CD4-positive, alpha-beta T cell treated with Interleukin-2 at 100 ng/mL for 4 hours (primary cell): ENCODE measurements around the gene VILL.

ENCODE experiments used
- DNase-seq: peaks from one replicate; pipeline ENCODE4 v3.0.0-alpha.2; 2020; ENCODE audit warnings: low spot score

The VILL gene

DNA sequence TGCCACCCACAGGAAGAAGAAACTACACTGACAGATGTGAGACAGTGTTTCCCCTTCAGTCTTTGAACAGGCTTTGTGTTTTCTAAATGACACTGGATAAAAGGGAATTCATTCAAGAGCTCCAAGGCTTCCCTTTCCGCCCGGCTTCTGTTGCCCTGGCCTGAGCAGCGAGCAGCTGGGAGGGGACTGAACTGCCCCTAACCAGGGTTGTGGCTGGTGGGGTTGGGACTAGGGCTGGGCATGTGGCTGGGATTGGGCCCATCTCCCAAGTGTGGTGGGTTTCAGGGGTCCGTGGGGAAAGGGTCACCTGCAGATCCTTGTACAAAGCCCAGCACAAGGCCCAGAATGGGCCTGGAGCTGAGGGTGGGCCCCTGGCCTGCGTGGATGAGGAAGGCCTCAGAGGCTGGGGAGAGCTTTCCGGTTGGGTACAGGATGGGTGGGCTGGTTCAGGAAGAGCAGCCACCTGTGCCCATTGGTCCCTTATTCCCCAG is 10.4 kb downstream of the VILL start:
- no peak for DNase-seq

DNA sequence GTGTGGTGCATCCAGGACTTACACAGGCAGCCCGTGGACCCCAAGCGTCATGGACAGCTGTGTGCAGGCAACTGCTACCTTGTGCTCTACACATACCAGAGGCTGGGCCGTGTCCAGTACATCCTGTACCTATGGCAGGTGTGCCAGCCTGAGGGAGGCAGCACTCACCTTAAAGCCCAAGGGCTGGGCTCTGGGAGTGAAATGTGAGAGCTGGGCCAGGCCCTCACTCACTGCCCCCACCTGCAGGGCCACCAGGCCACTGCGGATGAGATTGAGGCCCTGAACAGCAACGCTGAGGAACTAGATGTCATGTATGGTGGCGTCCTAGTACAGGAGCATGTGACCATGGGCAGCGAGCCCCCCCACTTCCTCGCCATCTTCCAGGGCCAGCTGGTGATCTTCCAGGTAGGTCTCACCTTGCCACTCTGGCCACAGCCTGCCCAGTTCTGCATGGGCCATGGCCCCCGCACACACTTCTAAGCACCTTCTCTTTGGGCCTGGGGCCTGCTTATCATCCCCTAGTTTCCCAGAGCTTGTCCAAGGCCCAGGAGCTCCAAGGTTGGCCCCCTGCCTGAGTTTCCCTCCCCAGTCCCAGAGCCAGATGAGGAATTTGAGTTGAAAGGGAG is 11.0 kb downstream of the VILL start:
- no peak for DNase-seq

DNA sequence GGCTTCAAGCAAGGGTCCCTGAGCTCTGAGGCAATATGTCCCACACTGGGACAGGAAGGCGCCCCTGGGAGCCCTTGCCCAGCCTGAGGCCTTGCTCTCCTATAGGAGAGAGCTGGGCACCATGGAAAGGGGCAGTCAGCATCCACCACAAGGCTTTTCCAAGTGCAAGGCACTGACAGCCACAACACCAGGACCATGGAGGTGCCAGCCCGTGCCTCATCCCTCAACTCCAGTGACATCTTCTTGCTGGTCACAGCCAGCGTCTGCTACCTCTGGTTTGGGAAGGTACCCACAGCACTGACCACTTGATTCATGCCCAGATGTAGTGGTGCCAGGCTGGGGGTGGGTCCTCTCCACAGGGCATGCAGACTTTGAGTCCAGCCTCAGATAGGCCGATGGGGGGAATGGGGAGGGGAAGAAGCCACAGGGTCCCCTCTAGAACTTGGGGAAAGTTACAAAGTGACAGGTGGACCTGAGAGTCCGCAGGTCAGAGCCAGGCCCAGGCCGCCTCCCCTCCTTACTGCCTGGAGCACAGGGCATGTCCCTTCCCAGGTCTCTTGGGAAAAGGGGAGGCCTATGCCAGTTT is 11.8 kb downstream of the VILL start:
- no peak for DNase-seq

- DNase-seq: no peak
Observed at GRCh38 chr3:38002940-38003339, 12.4 kb downstream of the VILL start.

- DNase-seq: peak; percentile 67
Observed at GRCh38 chr3:38003371-38003816, 12.8 kb downstream of the VILL start.

DNA sequence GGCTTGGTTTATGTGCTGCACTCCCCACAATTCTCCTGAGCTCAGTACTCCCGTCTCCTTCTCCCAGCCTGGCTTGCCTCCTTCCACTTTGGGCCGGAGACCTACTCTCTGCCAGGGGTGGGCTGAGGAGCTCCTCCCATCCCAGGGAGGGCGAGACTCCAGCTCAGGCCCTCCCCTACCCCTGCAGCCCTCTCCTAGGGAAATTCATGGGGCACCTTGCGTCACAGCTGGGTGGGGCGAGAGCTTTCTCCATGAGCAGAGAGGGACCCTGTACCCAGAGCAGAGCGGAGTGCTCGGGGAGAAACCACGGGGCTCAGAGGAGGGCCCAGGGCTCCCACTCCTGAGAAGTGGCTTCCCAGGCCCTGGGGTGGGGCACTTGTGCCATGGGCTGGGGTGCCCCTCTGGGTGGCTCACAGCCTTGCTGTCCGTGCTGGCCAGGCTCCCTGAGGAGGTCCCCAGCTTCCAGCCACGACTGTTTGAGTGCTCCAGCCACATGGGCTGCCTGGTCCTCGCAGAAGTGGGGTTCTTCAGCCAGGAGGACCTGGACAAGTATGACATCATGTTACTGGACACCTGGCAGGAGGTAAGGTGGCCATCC is 13.3 kb downstream of the VILL start:
- no peak for DNase-seq

DNA sequence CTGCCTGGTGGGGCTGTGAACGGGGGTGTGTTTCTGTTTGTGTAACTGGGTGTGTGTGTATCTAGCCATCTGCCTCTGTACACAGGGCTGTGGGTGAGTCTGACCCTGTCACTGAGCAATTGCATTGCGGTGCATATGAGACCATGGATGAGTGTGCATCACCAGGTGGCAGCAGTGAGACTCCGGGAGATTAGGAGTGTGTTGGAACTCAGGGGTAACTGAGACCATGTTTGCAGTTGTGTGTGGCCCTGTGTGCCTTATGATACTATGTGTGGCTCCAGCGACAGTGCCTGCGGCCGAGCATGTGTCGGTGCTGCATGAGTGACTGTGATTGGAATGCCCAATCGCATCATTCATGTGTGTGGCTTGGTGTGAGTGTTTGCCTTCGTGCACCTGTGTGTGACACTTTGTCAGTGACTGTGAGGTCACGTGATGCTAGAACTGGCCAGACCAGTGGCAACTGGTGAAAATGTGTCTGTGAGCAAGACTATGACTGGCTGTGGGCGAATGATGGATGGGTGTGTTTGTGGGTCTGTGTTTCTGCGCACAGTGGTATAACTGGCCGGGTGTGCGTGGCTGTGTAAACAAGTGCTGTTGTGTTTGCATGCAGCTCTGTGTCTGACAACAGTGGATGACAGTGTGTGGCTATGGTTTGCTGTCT is 14.0 kb downstream of the VILL start:
- peak; percentile 78 for DNase-seq

DNA sequence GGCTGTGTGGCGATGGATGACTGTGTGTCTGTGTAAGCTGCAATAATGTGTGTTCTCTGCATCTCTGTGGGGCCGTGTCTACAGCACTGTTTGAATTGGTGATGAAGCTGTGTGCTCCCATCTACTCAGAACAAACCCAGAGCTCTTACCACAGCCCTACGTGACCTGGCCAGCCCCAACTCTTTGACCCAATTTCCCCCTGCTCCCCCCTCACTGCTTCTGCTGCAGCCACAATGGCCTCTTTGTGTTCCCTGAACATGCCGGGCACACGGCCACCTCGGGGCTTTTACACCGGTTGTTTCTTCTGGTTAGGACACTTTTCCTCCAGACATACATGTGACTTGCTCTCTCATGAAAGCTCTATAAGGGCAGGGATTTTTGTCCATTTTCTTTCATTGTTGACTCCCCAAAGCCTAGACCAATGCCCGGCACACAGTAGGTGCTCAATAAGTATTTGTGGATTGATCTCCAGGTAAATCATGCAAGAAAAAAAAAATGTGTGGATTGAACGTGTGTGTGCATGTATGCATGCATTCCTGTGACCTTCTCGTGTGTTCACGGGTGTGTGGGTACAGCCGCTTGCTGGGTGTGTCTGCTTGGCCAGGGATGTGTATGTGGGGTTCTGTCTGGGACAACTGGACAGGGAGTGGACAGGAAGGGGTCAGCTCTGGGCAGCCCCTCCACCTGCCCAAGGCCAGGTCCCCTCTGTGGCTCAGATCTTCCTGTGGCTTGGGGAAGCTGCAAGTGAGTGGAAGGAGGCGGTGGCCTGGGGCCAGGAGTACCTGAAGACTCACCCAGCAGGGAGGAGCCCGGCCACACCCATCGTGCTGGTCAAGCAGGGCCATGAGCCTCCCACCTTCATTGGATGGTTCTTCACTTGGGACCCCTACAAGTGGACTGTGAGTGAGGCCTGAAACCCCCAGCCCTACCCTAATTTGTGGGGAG is 14.8 kb downstream of the VILL start:
- DNase-seq: no peak

GRCh38 chr3:38006031-38006430 is 15.4 kb downstream of the VILL start:
- no peak for DNase-seq

GRCh38 chr3:38006445-38006995 is 15.9 kb downstream of the VILL start:
- DNase-seq: no peak

GRCh38 chr3:38007754-38008090 is 17.1 kb downstream of the VILL start:
- DNase-seq: no peak

- no peak for DNase-seq
Observed at GRCh38 chr3:38008191-38008701, 17.7 kb downstream of the VILL start.

GRCh38 chr3:38008971-38009580 is 18.5 kb downstream of the VILL start:
- DNase-seq: no peak

- no peak for DNase-seq
Observed at GRCh38 chr3:38009807-38010591, 19.4 kb downstream of the VILL start.

- DNase-seq: no peak
Observed at GRCh38 chr3:38011111-38011510, 20.5 kb downstream of the VILL start.

- DNase-seq: no peak
Observed at GRCh38 chr3:38015485-38015884, 24.9 kb downstream of the VILL start.

- DNase-seq: no peak
Observed at GRCh38 chr3:38015984-38016383, 25.4 kb downstream of the VILL start.

DNA sequence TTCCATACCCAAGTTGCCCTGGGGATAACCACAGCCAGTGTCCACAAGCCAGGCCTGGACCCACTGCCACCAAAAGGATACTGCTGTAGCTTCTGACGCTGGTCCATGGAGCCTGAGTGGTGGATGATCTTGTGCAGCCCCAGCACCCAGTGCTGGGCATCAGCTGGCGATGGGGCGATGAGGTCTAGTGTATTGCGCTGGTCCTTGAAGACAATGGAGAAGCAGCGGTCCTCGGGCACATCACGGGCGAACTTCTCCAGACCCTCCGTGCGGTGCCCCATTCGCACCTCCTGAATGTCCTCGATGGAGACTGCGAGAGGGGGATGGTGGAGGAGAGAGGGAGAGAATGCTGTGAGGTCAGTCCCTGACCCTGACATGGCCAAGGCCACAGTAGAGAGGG is 25.8 kb downstream of the VILL start:
- DNase-seq: no peak

DNA sequence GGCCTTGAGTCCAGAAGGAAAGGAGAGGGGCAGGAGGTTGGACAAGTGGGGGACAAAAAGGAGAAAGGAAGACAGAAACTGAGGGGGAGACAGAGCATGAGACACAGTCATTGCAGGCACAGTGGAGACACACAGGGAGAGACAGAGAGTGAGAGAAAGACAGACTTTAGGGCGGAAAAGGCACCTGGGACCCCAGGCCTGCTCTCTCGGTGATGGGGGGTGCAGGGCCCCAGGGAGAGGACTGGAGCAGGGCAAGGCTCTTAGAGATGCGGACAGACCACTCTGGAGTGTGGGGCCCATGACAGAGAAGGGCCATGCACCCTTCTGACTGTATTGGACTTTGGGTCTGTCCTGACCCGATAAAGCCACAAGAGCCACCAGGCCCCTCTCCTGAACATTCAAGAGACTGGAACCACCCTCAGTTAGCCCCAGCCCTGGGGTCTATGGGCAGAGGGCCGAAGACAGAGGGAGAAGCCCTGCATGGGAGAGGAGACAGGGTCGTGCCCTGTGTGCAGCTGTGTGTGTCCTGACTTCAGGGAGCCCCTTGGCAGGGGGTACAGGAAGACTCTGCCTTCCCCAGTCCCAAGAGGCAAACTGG is 26.4 kb downstream of the VILL start:
- DNase-seq: no peak
